Stimulated activated naive B cell treated with anti-CD40 and anti-IgM and Interleukin-4, amounts not matched to agents 10 μg/mL and 1 μg/mL and 100 μg/mL, for 72 hours (primary cell): ENCODE results near the gene NPAS2.
A peak's percentile ranks its signal among the peaks of the same experiment; 100 is the strongest.

ENCODE experiments used
- ATAC-seq, 2 donors: fragments of 150-1000 bp; cut with Tn5 transposase; replicated peaks; 2 replicates each; pipeline ENCODE4 v1.10.0; 2021; ENCODE audit warnings: moderate library complexity in 1 of 2
- DNase-seq: peaks from one replicate; pipeline ENCODE4 v3.0.0; 2021
- H3K27ac Mint-ChIP-seq: one replicate; pipeline ENCODE4 v1.8.0; 2022; ENCODE audit warnings: mild to moderate bottlenecking, mixed read lengths
- H3K27me3 Mint-ChIP-seq, 2 donors: one replicate each; pipeline ENCODE4 v1.8.0; 2022; ENCODE audit warnings: mixed read lengths in 2 of 2
- H3K36me3 Mint-ChIP-seq, 2 donors: one replicate each; pipeline ENCODE4 v1.8.0; 2022; ENCODE audit warnings: mixed read lengths in 2 of 2, mild to moderate bottlenecking in 1 of 2
- H3K4me1 Mint-ChIP-seq, 2 donors: one replicate each; pipeline ENCODE4 v1.8.0; 2022; ENCODE audit warnings: mixed read lengths in 2 of 2, mild to moderate bottlenecking in 1 of 2
- H3K4me3 Mint-ChIP-seq, 2 donors: one replicate each; pipeline ENCODE4 v1.8.0; 2022; ENCODE audit warnings: mild to moderate bottlenecking in 2 of 2, mixed read lengths in 2 of 2, moderate library complexity in 1 of 2
- H3K9me3 Mint-ChIP-seq, 2 donors: one replicate each; pipeline ENCODE4 v1.8.0; 2022; ENCODE audit warnings: mixed read lengths in 2 of 2, mild to moderate bottlenecking in 1 of 2

NPAS2 gene

GRCh38 chr2:100819370-100820272, at the start of gene NPAS2:
NPAS2 (plus strand) TSS chr2:100820139; CDS start chr2:100904755, 84,616 bp downstream.
- no peak for DNase-seq

GRCh38 chr2:100771125-100771524, 48.8 kb upstream of the NPAS2 start:
- no peaks in the 10 kb centered on the region for H3K36me3 Mint-ChIP-seq
- no peak overlapping the region for H3K4me3 Mint-ChIP-seq
- no peaks in the 10 kb centered on the region for H3K4me1 Mint-ChIP-seq
- no peak for DNase-seq
- ATAC-seq, result no peak
- peaks cover 21 to 25% of the 10 kb centered on the region in 2 donors for H3K27me3 Mint-ChIP-seq
- no peaks in the 10 kb centered on the region for H3K9me3 Mint-ChIP-seq
- no peak overlapping the region for H3K27ac Mint-ChIP-seq

More at GRCh38 chr2:100819370-100820272, at the start of gene NPAS2:
- no peak for ATAC-seq
- peaks cover 3 to 4% of the 10 kb centered on the region in 2 donors for H3K4me1 Mint-ChIP-seq
- peak within 1 kb of the TSS; percentile 47 to 49 for H3K4me3 Mint-ChIP-seq
- no peak within 1 kb of the TSS for H3K27ac Mint-ChIP-seq
- H3K36me3 Mint-ChIP-seq, result peaks cover 0 to 2% of the 10 kb centered on the region in 2 donors
- H3K9me3 Mint-ChIP-seq, result no peaks in the 10 kb centered on the region
- H3K27me3 Mint-ChIP-seq, result peaks cover 72 to 83% of the 10 kb centered on the region in 2 donors

- no peaks in the 10 kb centered on the region for H3K4me1 Mint-ChIP-seq
- H3K27ac Mint-ChIP-seq, result no peak overlapping the region
Measured at GRCh38 chr2:100773538-100773937, 46.4 kb upstream of the NPAS2 start.

GRCh38 chr2:100776445-100776844, 43.5 kb upstream of the NPAS2 start:
- H3K27ac Mint-ChIP-seq, result no peak overlapping the region
- ATAC-seq (no peak), DNase-seq (no peak)
- H3K4me1 Mint-ChIP-seq, result no peaks in the 10 kb centered on the region
- no peak overlapping the region for H3K4me3 Mint-ChIP-seq
- H3K27me3 Mint-ChIP-seq, result peaks cover 19 to 22% of the 10 kb centered on the region in 2 donors
- H3K36me3 Mint-ChIP-seq, result no peaks in the 10 kb centered on the region
- no peaks in the 10 kb centered on the region for H3K9me3 Mint-ChIP-seq

More at GRCh38 chr2:100773538-100773937, 46.4 kb upstream of the NPAS2 start:
- H3K36me3 Mint-ChIP-seq, result no peaks in the 10 kb centered on the region
- ATAC-seq (no peak), DNase-seq (no peak)
- H3K9me3 Mint-ChIP-seq, result no peaks in the 10 kb centered on the region
- no peak overlapping the region for H3K4me3 Mint-ChIP-seq
- peaks cover 15 to 18% of the 10 kb centered on the region in 2 donors for H3K27me3 Mint-ChIP-seq

GRCh38 chr2:100778637-100779450, 41.1 kb upstream of the NPAS2 start:
- no peak for DNase-seq
- no peak for ATAC-seq
- no peaks in the 10 kb centered on the region for H3K36me3 Mint-ChIP-seq
- no peak overlapping the region for H3K4me3 Mint-ChIP-seq
- no peaks in the 10 kb centered on the region for H3K9me3 Mint-ChIP-seq
- no peaks in the 10 kb centered on the region for H3K4me1 Mint-ChIP-seq
- H3K27ac Mint-ChIP-seq, result no peak overlapping the region
- peaks cover 28 to 37% of the 10 kb centered on the region in 2 donors for H3K27me3 Mint-ChIP-seq

- H3K36me3 Mint-ChIP-seq, result no peaks in the 10 kb centered on the region
- no peak overlapping the region for H3K4me3 Mint-ChIP-seq
- peaks cover 22 to 32% of the 10 kb centered on the region in 2 donors for H3K27me3 Mint-ChIP-seq
- DNase-seq, result no peak
- H3K9me3 Mint-ChIP-seq, result no peaks in the 10 kb centered on the region
- no peak overlapping the region for H3K27ac Mint-ChIP-seq
- no peak for ATAC-seq
- no peaks in the 10 kb centered on the region for H3K4me1 Mint-ChIP-seq
Measured at GRCh38 chr2:100779908-100780202, 40.1 kb upstream of the NPAS2 start.

GRCh38 chr2:100780203-100781008, 39.5 kb upstream of the NPAS2 start:
- Mint-ChIP-seq H3K4me1 (no peaks in the 10 kb centered on the region), H3K27ac (no peak overlapping the region), H3K4me3 (no peak overlapping the region), H3K36me3 (no peaks in the 10 kb centered on the region), H3K27me3 (peaks cover 22 to 32% of the 10 kb centered on the region in 2 donors), H3K9me3 (no peaks in the 10 kb centered on the region)
- no peak for DNase-seq
- no peak for ATAC-seq

GRCh38 chr2:100781009-100781325, 39.0 kb upstream of the NPAS2 start:
- Mint-ChIP-seq H3K27ac (no peak overlapping the region), H3K4me1 (no peaks in the 10 kb centered on the region), H3K27me3 (peaks cover 22 to 32% of the 10 kb centered on the region in 2 donors), H3K9me3 (no peaks in the 10 kb centered on the region), H3K4me3 (no peak overlapping the region), H3K36me3 (no peaks in the 10 kb centered on the region)
- ATAC-seq (no peak), DNase-seq (no peak)

GRCh38 chr2:100781523-100782379, 38.2 kb upstream of the NPAS2 start:
- no peak for DNase-seq
- Mint-ChIP-seq H3K4me3 (no peak overlapping the region), H3K27ac (no peak overlapping the region), H3K36me3 (no peaks in the 10 kb centered on the region), H3K27me3 (peaks cover 22 to 32% of the 10 kb centered on the region in 2 donors), H3K9me3 (no peaks in the 10 kb centered on the region), H3K4me1 (no peaks in the 10 kb centered on the region)
- ATAC-seq, result no peak

- Mint-ChIP-seq H3K4me1 (no peaks in the 10 kb centered on the region), H3K27me3 (peaks cover 22 to 32% of the 10 kb centered on the region in 2 donors), H3K36me3 (no peaks in the 10 kb centered on the region), H3K9me3 (no peaks in the 10 kb centered on the region), H3K4me3 (no peak overlapping the region), H3K27ac (no peak overlapping the region)
- ATAC-seq, result no peak
- DNase-seq, result no peak
Measured at GRCh38 chr2:100782380-100782878, 37.5 kb upstream of the NPAS2 start.

GRCh38 chr2:100783987-100784386, 36.0 kb upstream of the NPAS2 start:
- peaks cover 19 to 28% of the 10 kb centered on the region in 2 donors for H3K27me3 Mint-ChIP-seq
- no peak for DNase-seq
- H3K4me1 Mint-ChIP-seq, result no peaks in the 10 kb centered on the region
- ATAC-seq, result no peak
- no peak overlapping the region for H3K27ac Mint-ChIP-seq
- H3K4me3 Mint-ChIP-seq, result no peak overlapping the region
- H3K9me3 Mint-ChIP-seq, result peaks cover 0 to 3% of the 10 kb centered on the region in 2 donors
- no peaks in the 10 kb centered on the region for H3K36me3 Mint-ChIP-seq

- Mint-ChIP-seq H3K4me1 (no peaks in the 10 kb centered on the region), H3K4me3 (no peak overlapping the region), H3K27ac (no peak overlapping the region), H3K9me3 (peaks cover 0 to 3% of the 10 kb centered on the region in 2 donors), H3K27me3 (peaks cover 15 to 22% of the 10 kb centered on the region in 2 donors), H3K36me3 (no peaks in the 10 kb centered on the region)
- ATAC-seq (no peak), DNase-seq (no peak)
Measured at GRCh38 chr2:100784681-100785080, 35.3 kb upstream of the NPAS2 start.

- Mint-ChIP-seq H3K4me1 (no peaks in the 10 kb centered on the region), H3K36me3 (no peaks in the 10 kb centered on the region), H3K27me3 (peaks cover 11 to 15% of the 10 kb centered on the region in 2 donors), H3K4me3 (no peak overlapping the region), H3K9me3 (peaks cover 0 to 3% of the 10 kb centered on the region in 2 donors), H3K27ac (no peak overlapping the region)
- no peak for ATAC-seq
- no peak for DNase-seq
Measured at GRCh38 chr2:100785626-100786296, 34.2 kb upstream of the NPAS2 start.
